Limb (tissue), 2 donors: ENCODE results near the gene SRMS.
"Not testable (repeated sequence)": the region's sequence is repeated elsewhere in the genome, so short reads cannot be mapped to it uniquely, and the experiment has no call there.

Experiments used
- DNase-seq, 2 donors: peaks; one replicate each; pipeline ENCODE4 v3.0.0-alpha.2; 2016; ENCODE audit errors: extremely low spot score in 2 of 2

The SRMS gene

GRCh38 chr20:63525185-63525584 is 22.4 kb downstream of the SRMS start:
- no peak for DNase-seq

GRCh38 chr20:63522981-63523611 is 24.5 kb downstream of the SRMS start:
- peak in 1 of 2 donors; percentile 47 for DNase-seq

GRCh38 chr20:63522091-63522868 is 25.3 kb downstream of the SRMS start:
- no peak for DNase-seq

GRCh38 chr20:63521602-63522001 is 25.9 kb downstream of the SRMS start:
- DNase-seq, result peak in 1 of 2 donors; percentile 57

- peak; percentile 59 to 90 for DNase-seq
Measured at GRCh38 chr20:63520934-63521601, 26.5 kb downstream of the SRMS start.

GRCh38 chr20:63520504-63520933 is 27.0 kb downstream of the SRMS start, which contains the start of gene PPDPF:
TSS of gene PPDPF (plus strand) at chr20:63520765. CDS start at chr20:63521309, 544 bp downstream.
- DNase-seq, result peak; percentile 85 to 94

- DNase-seq, result peak in 1 of 2 donors; percentile 40
Measured at GRCh38 chr20:63519668-63520503, 27.7 kb downstream of the SRMS start.

GRCh38 chr20:63518946-63519667 is 28.4 kb downstream of the SRMS start:
- DNase-seq, result no peak

GRCh38 chr20:63518351-63518861 is 29.1 kb downstream of the SRMS start:
- DNase-seq, result no peak

GRCh38 chr20:63517376-63518309 is 29.9 kb downstream of the SRMS start:
- no peak for DNase-seq

GRCh38 chr20:63514520-63514919 is 33.0 kb downstream of the SRMS start:
- not testable (repeated sequence) for DNase-seq

- DNase-seq, result no peak
Measured at GRCh38 chr20:63513207-63513606, 34.3 kb downstream of the SRMS start.

- no peak for DNase-seq
Measured at GRCh38 chr20:63509088-63509564, 38.4 kb downstream of the SRMS start.

- DNase-seq, result no peak
Measured at GRCh38 chr20:63508072-63508768, 39.3 kb downstream of the SRMS start.

GRCh38 chr20:63507083-63507743 is 40.3 kb downstream of the SRMS start:
- no peak for DNase-seq

GRCh38 chr20:63505723-63506122 is 41.8 kb downstream of the SRMS start:
- DNase-seq, result no peak

- DNase-seq, result no peak
Measured at GRCh38 chr20:63505281-63505680, 42.3 kb downstream of the SRMS start.

GRCh38 chr20:63504642-63505041 is 42.9 kb downstream of the SRMS start:
- no peak for DNase-seq
